HFFc6 (cell line): ENCODE results near the gene TMF1. TPM values are rescaled to one million over a fixed set of nuclear protein-coding genes. Genes with fewer than 3 reads are reported as not detected.

Source experiments
- DNase-seq: peaks from one replicate; pipeline ENCODE4 v3.0.0-alpha.2; 2018
- H3K27ac Mint-ChIP-seq: 2 replicates; pipeline ENCODE4 v1.8.0; 2020; ENCODE audit warnings: mild to moderate bottlenecking, mixed read lengths
- H3K27me3 Mint-ChIP-seq: 2 replicates; pipeline ENCODE4 v1.8.0; 2021; ENCODE audit warnings: mild to moderate bottlenecking, moderate library complexity, mixed read lengths; ENCODE audit not compliant: insufficient read depth
- H3K36me3 Mint-ChIP-seq: 2 replicates; pipeline ENCODE4 v1.8.0; 2021; ENCODE audit warnings: low read depth, mixed read lengths
- H3K4me1 Mint-ChIP-seq: 2 replicates; pipeline ENCODE4 v1.8.0; 2020; ENCODE audit warnings: low read depth, mixed read lengths
- H3K4me3 Mint-ChIP-seq: 2 replicates; pipeline ENCODE4 v1.8.0; 2020; ENCODE audit warnings: mild to moderate bottlenecking, moderate library complexity, mixed read lengths
- H3K9me3 Mint-ChIP-seq: 2 replicates; pipeline ENCODE4 v1.8.0; 2020; ENCODE audit warnings: mild to moderate bottlenecking, mixed read lengths
- total RNA-seq, 6 experiments: library from RNA; stranded (reverse); fragmentation: NEBNext Ultra II Directional; extraction: Animal tissue kit (Norgen Biotek cat#: 25700); gene quantifications; 2 replicates in 1 of 6; 3 replicates in 5 of 6; pipeline ENCODE4 v1.2.3, GENCODE V29; 2021
- TF ChIP-seq, protein P1 (sequence below): fragments of 200-600 bp; sonication (generic); IDR thresholded peaks from 2 replicates; pipeline ENCODE4 v1.5.0; 2021; ENCODE audit warnings: antibody characterized with exemption, mild to moderate bottlenecking

The TMF1 gene
- total RNA-seq, 6 experiments from 2014 or later: 43.7 to 46.9 (median 45.2) TPM

DNA sequence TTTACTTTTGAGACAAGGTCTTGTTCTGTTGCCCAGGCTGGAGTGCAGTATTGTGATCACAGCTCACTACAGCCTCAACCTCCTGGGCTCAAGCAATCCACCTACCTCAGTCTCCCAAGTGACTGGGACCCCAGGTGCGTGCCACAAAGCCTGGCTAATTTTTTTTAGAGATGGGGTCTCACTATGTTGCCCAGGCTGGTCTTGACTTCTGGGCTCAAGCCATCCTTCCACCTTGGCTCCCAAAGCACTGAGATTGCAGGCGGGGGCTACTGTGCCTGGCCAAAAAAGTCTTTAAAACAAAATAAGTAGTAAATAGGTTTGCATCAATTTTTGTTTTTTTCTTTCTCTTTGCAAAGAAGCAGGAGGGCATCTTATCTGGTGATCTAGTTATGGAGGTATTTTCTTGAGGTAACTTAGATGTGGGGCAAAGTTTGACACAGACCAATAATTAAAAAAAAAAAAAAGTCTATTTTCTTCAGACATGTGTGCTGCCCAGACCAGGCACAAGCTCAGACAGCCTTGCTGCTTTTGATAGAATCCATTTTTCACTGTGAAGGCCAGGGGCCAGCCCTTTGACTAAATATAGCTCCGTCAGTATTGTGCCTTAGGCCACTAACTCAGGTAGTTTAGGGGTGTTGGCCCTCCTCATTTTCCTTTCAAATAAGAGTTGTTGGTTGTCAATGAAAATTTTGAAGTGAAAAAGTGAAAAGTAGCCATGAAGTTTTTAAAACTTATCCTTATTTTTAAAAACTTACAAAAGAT, 35.1 kb upstream of the TMF1 start:
- peaks cover 22% of the 10 kb centered on the region for H3K36me3 Mint-ChIP-seq
- H3K27me3 Mint-ChIP-seq: peaks cover 1% of the 10 kb centered on the region
- no peaks in the 10 kb centered on the region for H3K9me3 Mint-ChIP-seq
- H3K27ac Mint-ChIP-seq: peak overlapping the region; percentile 42
- DNase-seq: no peak
- H3K4me3 Mint-ChIP-seq: peak overlapping the region; percentile 64
- peaks cover 83% of the 10 kb centered on the region for H3K4me1 Mint-ChIP-seq
- TF ChIP-seq, protein P1, sequence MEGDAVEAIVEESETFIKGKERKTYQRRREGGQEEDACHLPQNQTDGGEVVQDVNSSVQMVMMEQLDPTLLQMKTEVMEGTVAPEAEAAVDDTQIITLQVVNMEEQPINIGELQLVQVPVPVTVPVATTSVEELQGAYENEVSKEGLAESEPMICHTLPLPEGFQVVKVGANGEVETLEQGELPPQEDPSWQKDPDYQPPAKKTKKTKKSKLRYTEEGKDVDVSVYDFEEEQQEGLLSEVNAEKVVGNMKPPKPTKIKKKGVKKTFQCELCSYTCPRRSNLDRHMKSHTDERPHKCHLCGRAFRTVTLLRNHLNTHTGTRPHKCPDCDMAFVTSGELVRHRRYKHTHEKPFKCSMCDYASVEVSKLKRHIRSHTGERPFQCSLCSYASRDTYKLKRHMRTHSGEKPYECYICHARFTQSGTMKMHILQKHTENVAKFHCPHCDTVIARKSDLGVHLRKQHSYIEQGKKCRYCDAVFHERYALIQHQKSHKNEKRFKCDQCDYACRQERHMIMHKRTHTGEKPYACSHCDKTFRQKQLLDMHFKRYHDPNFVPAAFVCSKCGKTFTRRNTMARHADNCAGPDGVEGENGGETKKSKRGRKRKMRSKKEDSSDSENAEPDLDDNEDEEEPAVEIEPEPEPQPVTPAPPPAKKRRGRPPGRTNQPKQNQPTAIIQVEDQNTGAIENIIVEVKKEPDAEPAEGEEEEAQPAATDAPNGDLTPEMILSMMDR: no peak

DNA sequence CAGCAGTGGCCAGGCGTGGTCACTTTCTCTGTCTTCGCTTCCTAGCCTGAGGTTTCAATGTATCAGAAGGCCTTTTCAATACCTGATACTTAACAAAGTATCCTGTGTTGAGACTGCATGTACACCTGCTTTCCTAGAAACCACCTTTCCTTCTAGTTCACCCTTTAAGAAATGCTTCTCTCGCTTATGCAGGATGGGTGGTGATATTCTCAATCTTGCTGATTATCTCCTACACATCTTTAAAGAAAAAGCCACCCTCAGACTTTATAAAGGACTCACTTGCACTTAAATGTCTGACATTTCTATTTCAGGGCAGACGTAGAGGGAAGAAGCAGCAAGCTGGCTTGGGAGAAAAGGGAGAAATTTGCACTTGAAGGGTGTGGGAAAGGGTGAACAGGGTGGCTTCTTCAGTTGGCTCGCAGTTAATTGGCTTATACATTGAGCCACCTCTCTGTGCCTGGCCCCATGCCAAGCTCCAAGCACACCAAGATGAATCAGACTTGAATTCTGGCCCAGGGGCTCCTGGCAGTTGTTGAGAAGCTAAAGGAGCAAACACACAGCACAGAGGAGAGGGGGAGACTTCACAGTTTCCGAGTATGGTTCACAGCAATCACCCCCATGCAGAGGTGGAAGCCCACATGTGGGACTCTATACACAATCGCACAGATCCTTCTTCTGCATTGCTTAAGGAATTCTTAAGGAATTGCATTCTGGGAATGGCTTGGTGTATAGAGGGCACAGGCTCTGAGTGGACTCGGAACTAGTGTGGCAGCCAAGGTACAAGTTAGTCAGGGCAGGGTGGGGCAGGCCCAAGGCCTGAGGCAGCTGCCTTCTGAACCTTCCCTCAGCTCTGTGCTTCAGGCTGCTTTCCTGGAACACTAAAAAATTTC, 33.9 kb upstream of the TMF1 start:
- peaks cover 13% of the 10 kb centered on the region for H3K36me3 Mint-ChIP-seq
- H3K27me3 Mint-ChIP-seq: peaks cover 1% of the 10 kb centered on the region
- peak overlapping the region; percentile 96 for H3K27ac Mint-ChIP-seq
- H3K9me3 Mint-ChIP-seq: no peaks in the 10 kb centered on the region
- peak; percentile 86 for DNase-seq
- TF ChIP-seq, protein P1: no peak
- H3K4me3 Mint-ChIP-seq: peak overlapping the region; percentile 95
- H3K4me1 Mint-ChIP-seq: peaks cover 84% of the 10 kb centered on the region

DNA sequence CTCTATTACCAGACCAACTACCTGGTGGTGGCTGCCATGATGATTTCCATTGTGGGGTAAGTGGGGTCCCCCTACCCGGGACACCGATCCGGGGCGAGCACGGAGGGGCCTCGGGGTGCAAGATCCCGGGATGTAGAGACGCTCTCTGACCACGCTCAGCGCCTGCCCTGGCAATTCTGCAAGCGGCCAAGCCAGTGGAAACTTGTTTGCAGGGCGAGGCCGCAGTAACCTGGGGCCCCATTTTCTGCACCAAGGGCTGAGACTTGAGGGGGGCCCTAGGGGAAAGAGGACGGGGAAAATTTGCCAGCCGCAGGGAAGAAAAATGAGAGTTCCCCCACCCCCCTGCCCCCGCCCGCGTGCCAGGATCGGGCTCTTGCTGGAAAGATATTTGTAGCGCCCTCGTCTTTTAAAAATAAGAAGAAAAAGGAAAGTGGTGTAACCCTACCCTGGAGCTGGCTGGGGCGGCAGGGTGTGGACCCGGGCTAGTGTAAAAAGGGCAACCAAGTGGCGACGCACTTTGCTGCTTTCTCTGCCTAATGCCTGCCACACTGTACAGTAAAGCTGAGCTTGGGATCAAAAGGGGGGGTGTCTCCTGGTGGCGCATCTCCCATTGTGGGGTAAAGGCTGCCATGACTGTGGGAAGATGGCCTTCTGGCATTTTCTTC, 33.2 kb upstream of the TMF1 start:
- no peak for DNase-seq
- Mint-ChIP-seq H3K27ac (peak overlapping the region; percentile 96), H3K36me3 (peaks cover 7% of the 10 kb centered on the region), H3K9me3 (no peaks in the 10 kb centered on the region), H3K4me3 (peak overlapping the region; percentile 95), H3K4me1 (peaks cover 83% of the 10 kb centered on the region), H3K27me3 (peaks cover 1% of the 10 kb centered on the region)
- TF ChIP-seq, protein P1: no peak

DNA sequence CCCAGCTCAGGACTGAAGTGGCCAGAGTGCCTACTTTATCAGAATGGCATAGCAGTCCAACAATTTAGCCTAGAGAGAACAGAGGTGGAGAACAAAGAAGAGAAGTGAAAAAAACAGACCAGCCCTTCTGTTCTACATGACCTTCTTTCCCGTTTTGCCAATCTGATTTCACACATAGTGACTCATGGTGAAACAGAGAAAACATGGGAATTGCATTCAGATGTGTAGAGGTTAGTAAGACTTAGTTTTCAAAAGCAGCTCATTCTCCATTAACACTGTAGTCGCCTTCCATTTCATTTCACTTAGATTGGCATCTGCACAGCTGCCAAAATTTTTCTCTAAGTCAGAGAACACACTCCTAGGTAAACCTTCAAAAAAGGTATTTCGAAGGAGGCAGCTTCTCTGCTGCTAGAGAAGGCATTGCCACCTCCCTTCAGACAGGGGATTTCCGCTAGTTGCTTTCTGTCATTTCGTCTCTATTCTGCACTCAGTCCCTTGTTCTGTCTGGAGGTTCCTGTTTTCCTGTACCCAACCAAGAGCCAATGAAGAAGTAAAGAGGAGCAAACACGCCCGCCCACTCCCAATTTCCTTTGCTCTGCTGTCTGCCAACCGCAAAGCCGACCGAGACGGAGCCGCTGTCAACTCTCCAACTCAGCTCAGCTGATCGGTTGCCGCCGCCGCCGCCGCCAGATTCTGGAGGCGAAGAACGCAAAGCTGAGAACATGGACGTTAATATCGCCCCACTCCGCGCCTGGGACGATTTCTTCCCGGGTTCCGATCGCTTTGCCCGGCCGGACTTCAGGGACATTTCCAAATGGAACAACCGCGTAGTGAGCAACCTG, 32.4 kb upstream of the TMF1 start, which contains the start of gene ARL6IP5:
Gene ARL6IP5, plus strand, starts transcription at position 612 of the 842 bp plus-strand sequence. Its CDS starts 111 bp downstream, at position 723.
- DNase-seq: peak; percentile 91
- peak within 1 kb of the TSS; percentile 95 for H3K4me3 Mint-ChIP-seq

More for the DNA sequence above, 32.4 kb upstream of the TMF1 start, which contains the start of gene ARL6IP5:
- TF ChIP-seq, protein P1: no peak
- H3K9me3 Mint-ChIP-seq: no peaks in the 10 kb centered on the region
- peaks cover 1% of the 10 kb centered on the region for H3K27me3 Mint-ChIP-seq
- H3K4me1 Mint-ChIP-seq: peaks cover 76% of the 10 kb centered on the region
- peaks cover 6% of the 10 kb centered on the region for H3K36me3 Mint-ChIP-seq
- peak within 1 kb of the TSS; percentile 96 for H3K27ac Mint-ChIP-seq
